Ishikawa (cell line): ENCODE data around the gene AKAP7.

Experiments used
- CREB1 ChIP-seq: IDR thresholded peaks from 2 replicates; pipeline ENCODE4 v1.6.1; 2012; ENCODE audit warnings: low read depth
- EGR1 ChIP-seq: IDR thresholded peaks from 2 replicates; pipeline ENCODE4 v1.6.1; 2012
- EP300 ChIP-seq: IDR thresholded peaks from 2 replicates; pipeline ENCODE4 v1.6.1; 2012; ENCODE audit warnings: borderline replicate concordance
- NFIC ChIP-seq: IDR thresholded peaks from 2 replicates; pipeline ENCODE4 v1.6.1; 2012
- RAD21 ChIP-seq: IDR thresholded peaks from 2 replicates; pipeline ENCODE4 v1.6.1; 2012; ENCODE audit warnings: low read depth
- TAF1 ChIP-seq: IDR thresholded peaks from 2 replicates; pipeline ENCODE4 v1.6.1; 2012; ENCODE audit warnings: low read depth, mild to moderate bottlenecking
- TCF12 ChIP-seq: IDR thresholded peaks from 2 replicates; pipeline ENCODE4 v1.6.1; 2012; ENCODE audit warnings: low read depth
- TEAD4 ChIP-seq: IDR thresholded peaks from 2 replicates; pipeline ENCODE4 v1.6.1; 2012
- YY1 ChIP-seq: IDR thresholded peaks from 2 replicates; pipeline ENCODE4 v1.6.1; 2012; ENCODE audit warnings: low read depth
- ZBTB7A ChIP-seq: IDR thresholded peaks from 2 replicates; pipeline ENCODE4 v1.6.1; 2012; ENCODE audit warnings: low read depth
- TF ChIP-seq, protein P1 (sequence below): IDR thresholded peaks from 2 replicates; pipeline ENCODE4 v1.6.1; 2012
- TF ChIP-seq, protein P2 (sequence below): IDR thresholded peaks from 2 replicates; pipeline ENCODE4 v1.6.1; 2012; ENCODE audit warnings: low read depth, mild to moderate bottlenecking
- TF ChIP-seq, protein P3 (sequence below): IDR thresholded peaks from 2 replicates; pipeline ENCODE4 v1.6.1; 2012

DNA sequence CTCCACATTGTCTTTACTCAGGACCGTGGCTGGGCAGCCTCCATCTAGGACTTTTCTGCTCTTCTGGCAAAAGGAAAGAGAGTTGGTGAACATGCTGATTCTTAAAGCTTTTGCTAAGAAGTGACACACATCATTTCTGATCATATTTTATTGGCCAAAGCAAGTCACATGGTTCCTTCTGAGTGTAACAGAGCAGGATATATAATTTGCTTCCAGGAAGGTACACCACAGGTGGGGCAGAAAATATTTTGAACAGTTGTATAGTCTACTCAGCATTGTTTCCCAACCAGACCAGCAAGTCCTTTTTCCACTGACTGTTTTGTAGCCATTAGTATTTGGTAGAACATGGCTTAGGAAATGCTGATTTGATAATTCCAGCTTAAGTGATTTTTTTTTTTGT is 73.5 kb downstream of the AKAP7 start:
- TF ChIP-seq, protein P1, sequence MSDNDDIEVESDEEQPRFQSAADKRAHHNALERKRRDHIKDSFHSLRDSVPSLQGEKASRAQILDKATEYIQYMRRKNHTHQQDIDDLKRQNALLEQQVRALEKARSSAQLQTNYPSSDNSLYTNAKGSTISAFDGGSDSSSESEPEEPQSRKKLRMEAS, result no peak
- TF ChIP-seq RAD21 (no peak), TEAD4 (no peak), YY1 (no peak), ZBTB7A (no peak), TAF1 (no peak), EP300 (no peak), CREB1 (no peak), NFIC (no peak), TCF12 (no peak), EGR1 (no peak)
- TF ChIP-seq, protein P2, sequence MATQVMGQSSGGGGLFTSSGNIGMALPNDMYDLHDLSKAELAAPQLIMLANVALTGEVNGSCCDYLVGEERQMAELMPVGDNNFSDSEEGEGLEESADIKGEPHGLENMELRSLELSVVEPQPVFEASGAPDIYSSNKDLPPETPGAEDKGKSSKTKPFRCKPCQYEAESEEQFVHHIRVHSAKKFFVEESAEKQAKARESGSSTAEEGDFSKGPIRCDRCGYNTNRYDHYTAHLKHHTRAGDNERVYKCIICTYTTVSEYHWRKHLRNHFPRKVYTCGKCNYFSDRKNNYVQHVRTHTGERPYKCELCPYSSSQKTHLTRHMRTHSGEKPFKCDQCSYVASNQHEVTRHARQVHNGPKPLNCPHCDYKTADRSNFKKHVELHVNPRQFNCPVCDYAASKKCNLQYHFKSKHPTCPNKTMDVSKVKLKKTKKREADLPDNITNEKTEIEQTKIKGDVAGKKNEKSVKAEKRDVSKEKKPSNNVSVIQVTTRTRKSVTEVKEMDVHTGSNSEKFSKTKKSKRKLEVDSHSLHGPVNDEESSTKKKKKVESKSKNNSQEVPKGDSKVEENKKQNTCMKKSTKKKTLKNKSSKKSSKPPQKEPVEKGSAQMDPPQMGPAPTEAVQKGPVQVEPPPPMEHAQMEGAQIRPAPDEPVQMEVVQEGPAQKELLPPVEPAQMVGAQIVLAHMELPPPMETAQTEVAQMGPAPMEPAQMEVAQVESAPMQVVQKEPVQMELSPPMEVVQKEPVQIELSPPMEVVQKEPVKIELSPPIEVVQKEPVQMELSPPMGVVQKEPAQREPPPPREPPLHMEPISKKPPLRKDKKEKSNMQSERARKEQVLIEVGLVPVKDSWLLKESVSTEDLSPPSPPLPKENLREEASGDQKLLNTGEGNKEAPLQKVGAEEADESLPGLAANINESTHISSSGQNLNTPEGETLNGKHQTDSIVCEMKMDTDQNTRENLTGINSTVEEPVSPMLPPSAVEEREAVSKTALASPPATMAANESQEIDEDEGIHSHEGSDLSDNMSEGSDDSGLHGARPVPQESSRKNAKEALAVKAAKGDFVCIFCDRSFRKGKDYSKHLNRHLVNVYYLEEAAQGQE, result no peak
- TF ChIP-seq, protein P3, sequence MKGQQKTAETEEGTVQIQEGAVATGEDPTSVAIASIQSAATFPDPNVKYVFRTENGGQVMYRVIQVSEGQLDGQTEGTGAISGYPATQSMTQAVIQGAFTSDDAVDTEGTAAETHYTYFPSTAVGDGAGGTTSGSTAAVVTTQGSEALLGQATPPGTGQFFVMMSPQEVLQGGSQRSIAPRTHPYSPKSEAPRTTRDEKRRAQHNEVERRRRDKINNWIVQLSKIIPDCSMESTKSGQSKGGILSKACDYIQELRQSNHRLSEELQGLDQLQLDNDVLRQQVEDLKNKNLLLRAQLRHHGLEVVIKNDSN, result no peak
